ENCODE data around the gene MRPS11.

MRPS11 gene

GRCh38 chr15:88447206-88447605, 20.3 kb upstream of the MRPS11 start:
- TF ChIP-seq FOXP2 (optimal IDR thresholded peaks at IDR 0.05; ENCODE audit: borderline replicate concordance, extremely low read depth, extremely low read length, insufficient read depth) (no peak), REST (IDR thresholded peaks at IDR 0.05; ENCODE audit: insufficient read depth in 1 of 2, low read depth in 2 of 2, low read length in 2 of 2) (no peak), TAF1 (IDR thresholded peaks at IDR 0.05; ENCODE audit: borderline replicate concordance, insufficient read depth, low read length) (no peak), SIN3A (IDR thresholded peaks at IDR 0.05; ENCODE audit: borderline replicate concordance, insufficient read depth, low read length) (no peak), POLR2AphosphoS5 (IDR thresholded peaks at IDR 0.05; ENCODE audit: low read depth, low read length) (no peak)

- TF ChIP-seq TAF1 (IDR thresholded peaks at IDR 0.05; ENCODE audit: borderline replicate concordance, insufficient read depth, low read length), result no peak
- TF ChIP-seq FOXP2 (optimal IDR thresholded peaks at IDR 0.05; ENCODE audit: borderline replicate concordance, extremely low read depth, extremely low read length, insufficient read depth), result no peak
- no peak for TF ChIP-seq REST (IDR thresholded peaks at IDR 0.05; ENCODE audit: insufficient read depth in 1 of 2, low read depth in 2 of 2, low read length in 2 of 2)
- no peak for TF ChIP-seq SIN3A (IDR thresholded peaks at IDR 0.05; ENCODE audit: borderline replicate concordance, insufficient read depth, low read length)
- no peak for TF ChIP-seq POLR2AphosphoS5 (IDR thresholded peaks at IDR 0.05; ENCODE audit: low read depth, low read length)
Observed at GRCh38 chr15:88447741-88448140, 19.8 kb upstream of the MRPS11 start.

GRCh38 chr15:88448991-88449461, 18.5 kb upstream of the MRPS11 start:
- no peak for TF ChIP-seq POLR2AphosphoS5 (IDR thresholded peaks at IDR 0.05; ENCODE audit: low read depth, low read length)
- no peak for TF ChIP-seq TAF1 (IDR thresholded peaks at IDR 0.05; ENCODE audit: borderline replicate concordance, insufficient read depth, low read length)
- no peak for TF ChIP-seq REST (IDR thresholded peaks at IDR 0.05; ENCODE audit: insufficient read depth in 1 of 2, low read depth in 2 of 2, low read length in 2 of 2)
- TF ChIP-seq FOXP2 (optimal IDR thresholded peaks at IDR 0.05; ENCODE audit: borderline replicate concordance, extremely low read depth, extremely low read length, insufficient read depth), result no peak
- TF ChIP-seq SIN3A (IDR thresholded peaks at IDR 0.05; ENCODE audit: borderline replicate concordance, insufficient read depth, low read length), result no peak

GRCh38 chr15:88449581-88449980, 17.9 kb upstream of the MRPS11 start:
- TF ChIP-seq POLR2AphosphoS5 (IDR thresholded peaks at IDR 0.05; ENCODE audit: low read depth, low read length) (no peak), TAF1 (IDR thresholded peaks at IDR 0.05; ENCODE audit: borderline replicate concordance, insufficient read depth, low read length) (no peak), FOXP2 (optimal IDR thresholded peaks at IDR 0.05; ENCODE audit: borderline replicate concordance, extremely low read depth, extremely low read length, insufficient read depth) (no peak), SIN3A (IDR thresholded peaks at IDR 0.05; ENCODE audit: borderline replicate concordance, insufficient read depth, low read length) (no peak), REST (IDR thresholded peaks at IDR 0.05; ENCODE audit: insufficient read depth in 1 of 2, low read depth in 2 of 2, low read length in 2 of 2) (no peak)
